Thoracic aorta (tissue), 2 donors: ENCODE measurements around the gene TMEM9. TPM values are rescaled to one million over a fixed set of nuclear protein-coding genes. Genes with fewer than 3 reads are reported as not detected.

Source experiments
- ATAC-seq: fragments of 150-250 bp; one replicate; pipeline ENCODE4 v1.8.0; 2017; ENCODE audit warnings: low read depth; ENCODE audit not compliant: insufficient number of reproducible peaks, low FRiP score
- DNase-seq: peaks from one replicate; pipeline ENCODE4 v3.0.0-alpha.2; 2020; ENCODE audit warnings: low spot score
- H3K27ac ChIP-seq, 2 donors: fragments of 200-600 bp; sonication (generic); 1 replicate in 1 of 2; 2 replicates in 1 of 2; pipeline ENCODE4 v1.5.1; 2016; ENCODE audit warnings: mild to moderate bottlenecking in 2 of 2, moderate library complexity in 2 of 2
- H3K27me3 ChIP-seq: fragments of 200-600 bp; sonication (generic); replicated peaks from 2 replicates; pipeline ENCODE4 v1.6.0; 2016; ENCODE audit warnings: mild to moderate bottlenecking; ENCODE audit not compliant: insufficient read depth
- H3K36me3 ChIP-seq: fragments of 200-600 bp; sonication (generic); one replicate; pipeline ENCODE4 v1.5.1; 2016
- H3K4me1 ChIP-seq, 2 donors: fragments of 200-600 bp; sonication (generic); 1 replicate in 1 of 2; 2 replicates in 1 of 2; pipeline versions ENCODE4 v1.5.1 to v1.6.0; 2016; ENCODE audit warnings: low read depth in 2 of 2, mild to moderate bottlenecking in 1 of 2; ENCODE audit not compliant: control insufficient read depth in 1 of 2
- H3K4me3 ChIP-seq: fragments of 200-600 bp; sonication (generic); 2 replicates; pipeline ENCODE4 v1.5.1; 2016; ENCODE audit warnings: mild to moderate bottlenecking
- H3K9me3 ChIP-seq: fragments of 200-600 bp; sonication (generic); 2 replicates; pipeline ENCODE4 v1.5.1; 2016
- CTCF ChIP-seq: fragments of 200-600 bp; sonication (generic); IDR thresholded peaks from one replicate; pipeline ENCODE4 v1.5.1; 2019; ENCODE audit warnings: antibody characterized with exemption
- total RNA-seq, 2 donors: library from RNA; depleted of rRNA; stranded (reverse); fragments of >200 nt; gene quantifications; one replicate each; pipeline versions ENCODE4 v1.1.0 to v1.2.3, GENCODE V29; 2016

TMEM9 gene
- total RNA-seq, 2 donors from 2014 or later: 30.0 to 58.2 TPM

GRCh38 chr1:201142011-201142848 lies 12.0 kb downstream of the TMEM9 start:
- Histone ChIP-seq H3K4me1 (peaks cover 3 to 12% of the 10 kb centered on the region in 2 donors), H3K36me3 (peaks cover 27% of the 10 kb centered on the region), H3K9me3 (no peaks in the 10 kb centered on the region), H3K27me3 (no peaks in the 10 kb centered on the region), H3K27ac (no peak overlapping the region), H3K4me3 (no peak overlapping the region)
- TF ChIP-seq CTCF: no peak
- DNase-seq: no peak
- no peak for ATAC-seq

GRCh38 chr1:201141418-201141817 lies 12.9 kb downstream of the TMEM9 start:
- no peak for TF ChIP-seq CTCF
- H3K27ac ChIP-seq: no peak overlapping the region
- DNase-seq (no peak), ATAC-seq (no peak)
- no peaks in the 10 kb centered on the region for H3K9me3 ChIP-seq
- peaks cover 9 to 18% of the 10 kb centered on the region in 2 donors for H3K4me1 ChIP-seq
- H3K4me3 ChIP-seq: no peak overlapping the region
- peaks cover 24% of the 10 kb centered on the region for H3K36me3 ChIP-seq
- H3K27me3 ChIP-seq: no peaks in the 10 kb centered on the region

GRCh38 chr1:201140941-201141260 lies 13.4 kb downstream of the TMEM9 start:
- H3K27me3 ChIP-seq: no peaks in the 10 kb centered on the region
- no peaks in the 10 kb centered on the region for H3K9me3 ChIP-seq
- TF ChIP-seq CTCF: no peak
- DNase-seq (no peak), ATAC-seq (no peak)
- H3K36me3 ChIP-seq: peaks cover 24% of the 10 kb centered on the region
- H3K27ac ChIP-seq: no peak overlapping the region
- peaks cover 9 to 18% of the 10 kb centered on the region in 2 donors for H3K4me1 ChIP-seq
- no peak overlapping the region for H3K4me3 ChIP-seq

GRCh38 chr1:201140235-201140940 lies 13.9 kb downstream of the TMEM9 start:
- DNase-seq (no peak), ATAC-seq (no peak)
- H3K36me3 ChIP-seq: peaks cover 24% of the 10 kb centered on the region

More at GRCh38 chr1:201140235-201140940, 13.9 kb downstream of the TMEM9 start:
- no peaks in the 10 kb centered on the region for H3K9me3 ChIP-seq
- peaks cover 9 to 18% of the 10 kb centered on the region in 2 donors for H3K4me1 ChIP-seq
- H3K27me3 ChIP-seq: no peaks in the 10 kb centered on the region
- H3K27ac ChIP-seq: no peak overlapping the region
- H3K4me3 ChIP-seq: no peak overlapping the region
- no peak for TF ChIP-seq CTCF
